Large intestine (tissue), 3 donors: ENCODE data around the gene NEMF. TPM values are rescaled to one million over a fixed set of nuclear protein-coding genes. Genes with fewer than 3 reads are reported as not detected.
"Not testable (repeated sequence)": the region's sequence is repeated elsewhere in the genome, so short reads cannot be mapped to it uniquely, and the experiment has no call there.

ENCODE experiments used
- DNase-seq, 2 donors: peaks; one replicate each; pipeline versions ENCODE4 v3.0.0 to v3.0.0-alpha.2; 2013
- H3K27ac ChIP-seq: one replicate; pipeline ENCODE4 v1.5.1; 2013; ENCODE audit warnings: low read length
- H3K27me3 ChIP-seq: 2 replicates; pipeline ENCODE4 v1.6.1; 2013; ENCODE audit warnings: low read length; ENCODE audit not compliant: control insufficient read depth, insufficient read depth
- H3K36me3 ChIP-seq: 2 replicates; pipeline ENCODE4 v1.6.1; 2013; ENCODE audit warnings: low read length; ENCODE audit not compliant: control insufficient read depth, insufficient read depth
- H3K4me1 ChIP-seq: one replicate; pipeline ENCODE4 v1.6.1; 2013; ENCODE audit warnings: low read length; ENCODE audit not compliant: control insufficient read depth, insufficient read depth
- H3K4me3 ChIP-seq: one replicate; pipeline ENCODE4 v1.5.1; 2013; ENCODE audit warnings: low read length
- H3K9me3 ChIP-seq: one replicate; pipeline ENCODE4 v1.6.1; 2013; ENCODE audit warnings: mild to moderate bottlenecking, low read depth, low read length, moderate library complexity; ENCODE audit not compliant: control insufficient read depth
- WGBS: methylation state at CpG from one replicate; pipeline ENCODE4 v1.1.5; 2013; ENCODE audit warnings: low lambda C conversion rate; ENCODE audit not compliant: insufficient coverage; 5-methylcytosine and 5-hydroxymethylcytosine counted together
- polyA plus RNA-seq: library from polyadenylated mRNA; unstranded; fragments of 120-200 nt; gene quantifications from one replicate; pipeline ENCODE4 v1.2.1, GENCODE V29; 2013

NEMF gene
- polyA plus RNA-seq, 1 donor: 49.6 TPM

GRCh38 chr14:49880267-49881064 lies 27.9 kb upstream of the NEMF start:
- Histone ChIP-seq H3K27me3 (no peaks in the 10 kb centered on the region), H3K36me3 (no peaks in the 10 kb centered on the region), H3K27ac (peak overlapping the region; percentile 88), H3K4me1 (peaks cover 23% of the 10 kb centered on the region), H3K9me3 (no peaks in the 10 kb centered on the region), H3K4me3 (no peak overlapping the region)
- peak; percentile 89 to 96 for DNase-seq
- WGBS: no CpG with 5 or more reads among the region's 9 CpGs

GRCh38 chr14:49879646-49880204 lies 27.1 kb upstream of the NEMF start:
- Histone ChIP-seq H3K9me3 (no peaks in the 10 kb centered on the region), H3K27ac (peak overlapping the region; percentile 88)

GRCh38 chr14:49876563-49877127 lies 24.1 kb upstream of the NEMF start:
- H3K4me3 ChIP-seq: no peak overlapping the region
- no peak for DNase-seq
- WGBS: 50% methylated on average over 2 of the region's 4 CpGs

More at GRCh38 chr14:49879646-49880204, 27.1 kb upstream of the NEMF start:
- no peak overlapping the region for H3K4me3 ChIP-seq
- no peaks in the 10 kb centered on the region for H3K27me3 ChIP-seq
- peak; percentile 80 to 82 for DNase-seq
- no peaks in the 10 kb centered on the region for H3K36me3 ChIP-seq
- H3K4me1 ChIP-seq: peaks cover 23% of the 10 kb centered on the region
- no CpG with 5 or more reads among the region's 8 CpGs for WGBS

GRCh38 chr14:49875640-49876198 lies 23.1 kb upstream of the NEMF start:
- Histone ChIP-seq H3K9me3 (no peaks in the 10 kb centered on the region), H3K4me3 (no peak overlapping the region), H3K4me1 (peaks cover 10% of the 10 kb centered on the region), H3K36me3 (no peaks in the 10 kb centered on the region), H3K27me3 (no peaks in the 10 kb centered on the region), H3K27ac (no peak overlapping the region)
- no peak for DNase-seq
- 80% methylated on average over 6 of the region's 12 CpGs for WGBS

More at GRCh38 chr14:49876563-49877127, 24.1 kb upstream of the NEMF start:
- H3K9me3 ChIP-seq: no peaks in the 10 kb centered on the region
- no peaks in the 10 kb centered on the region for H3K36me3 ChIP-seq
- H3K27me3 ChIP-seq: no peaks in the 10 kb centered on the region
- peaks cover 19% of the 10 kb centered on the region for H3K4me1 ChIP-seq
- no peak overlapping the region for H3K27ac ChIP-seq

GRCh38 chr14:49873548-49873947 lies 21.0 kb upstream of the NEMF start:
- H3K27me3 ChIP-seq, H3K9me3 ChIP-seq, H3K4me3 ChIP-seq, DNase-seq, H3K27ac ChIP-seq, H3K4me1 ChIP-seq, H3K36me3 ChIP-seq: not testable (repeated sequence)
- 100% methylated on average over 1 of the region's 6 CpGs for WGBS

- H3K4me1 ChIP-seq: peaks cover 2% of the 10 kb centered on the region
- no peaks in the 10 kb centered on the region for H3K36me3 ChIP-seq
- no peaks in the 10 kb centered on the region for H3K9me3 ChIP-seq
- no peak for DNase-seq
- H3K27ac ChIP-seq: no peak overlapping the region
- WGBS: no CpG with 5 or more reads among the region's 6 CpGs
- H3K27me3 ChIP-seq: no peaks in the 10 kb centered on the region
- H3K4me3 ChIP-seq: no peak overlapping the region
These were observed 18.3 kb upstream of the NEMF start for GRCh38 chr14:49870908-49871307.

- H3K27me3 ChIP-seq: no peaks in the 10 kb centered on the region
- no peaks in the 10 kb centered on the region for H3K9me3 ChIP-seq
- DNase-seq: no peak
- H3K27ac ChIP-seq: peak overlapping the region; percentile 84
- no peaks in the 10 kb centered on the region for H3K36me3 ChIP-seq
- peak overlapping the region; percentile 75 for H3K4me3 ChIP-seq
- H3K4me1 ChIP-seq: peaks cover 6% of the 10 kb centered on the region
- WGBS: 37% methylated on average over 4 of the region's 5 CpGs
These were observed 16.1 kb upstream of the NEMF start for GRCh38 chr14:49868720-49869114.

- H3K27me3 ChIP-seq: no peaks in the 10 kb centered on the region
- H3K4me3 ChIP-seq: peak overlapping the region; percentile 75
- no peaks in the 10 kb centered on the region for H3K9me3 ChIP-seq
- H3K36me3 ChIP-seq: no peaks in the 10 kb centered on the region
- 60% methylated on average over 1 of the region's 57 CpGs for WGBS
- peaks cover 6% of the 10 kb centered on the region for H3K4me1 ChIP-seq
- DNase-seq: peak; percentile 97 to 98
- peak overlapping the region; percentile 95 for H3K27ac ChIP-seq
These were observed 15.5 kb upstream of the NEMF start for GRCh38 chr14:49867831-49868719.

GRCh38 chr14:49865431-49865859 lies 12.9 kb upstream of the NEMF start:
- H3K9me3 ChIP-seq: peaks cover 2% of the 10 kb centered on the region
- H3K27ac ChIP-seq: no peak overlapping the region
- H3K4me3 ChIP-seq: no peak overlapping the region
- H3K4me1 ChIP-seq: peaks cover 9% of the 10 kb centered on the region
- H3K36me3 ChIP-seq: no peaks in the 10 kb centered on the region
- no peaks in the 10 kb centered on the region for H3K27me3 ChIP-seq
- WGBS: 0% methylated on average over 4 of the region's 4 CpGs
- peak; percentile 64 to 69 for DNase-seq
